HEK293 (cell line): ENCODE data around the gene RETNLB.

Experiments used
- ZNF596 ChIP-seq: fragments of 450-650 bp; IDR thresholded peaks from 2 replicates; pipeline ENCODE4 v1.5.0; 2018; ENCODE audit warnings: missing biosample characterization, mild to moderate bottlenecking, missing genetic modification characterization, moderate library complexity
- ZNF660 ChIP-seq: fragments of 450-650 bp; IDR thresholded peaks from 2 replicates; pipeline ENCODE4 v1.5.1; 2018; ENCODE audit warnings: missing biosample characterization, mild to moderate bottlenecking, missing genetic modification characterization
- TF ChIP-seq, protein P1 (sequence below): fragments of 450-650 bp; formaldehyde crosslinking; IDR thresholded peaks from 2 replicates; pipeline ENCODE4 v1.5.1; 2016; ENCODE audit warnings: missing biosample characterization, missing genetic modification characterization

DNA sequence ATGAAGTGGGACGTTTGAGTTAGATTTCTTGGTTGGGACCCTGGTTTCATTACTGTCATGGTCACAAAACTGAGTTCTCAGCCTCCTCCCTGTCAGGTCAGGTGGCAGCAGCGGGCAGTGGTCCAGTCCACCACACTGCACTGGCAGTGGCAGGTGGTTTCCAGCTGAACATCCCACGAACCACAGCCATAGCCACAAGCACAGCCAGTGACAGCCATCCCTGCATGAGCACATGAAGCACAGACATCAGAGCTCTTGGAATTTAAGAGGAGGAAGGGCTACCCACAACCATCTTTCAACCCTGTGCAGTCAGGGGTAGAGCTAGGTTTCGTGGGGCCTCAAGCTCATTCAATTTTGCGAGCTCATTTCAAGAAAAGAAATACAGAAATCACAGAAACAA, 1.5 kb downstream of the RETNLB start:
- no peak for TF ChIP-seq ZNF596 (tag by site-specific recombination)
- no peak for TF ChIP-seq ZNF660
- TF ChIP-seq, protein P1, sequence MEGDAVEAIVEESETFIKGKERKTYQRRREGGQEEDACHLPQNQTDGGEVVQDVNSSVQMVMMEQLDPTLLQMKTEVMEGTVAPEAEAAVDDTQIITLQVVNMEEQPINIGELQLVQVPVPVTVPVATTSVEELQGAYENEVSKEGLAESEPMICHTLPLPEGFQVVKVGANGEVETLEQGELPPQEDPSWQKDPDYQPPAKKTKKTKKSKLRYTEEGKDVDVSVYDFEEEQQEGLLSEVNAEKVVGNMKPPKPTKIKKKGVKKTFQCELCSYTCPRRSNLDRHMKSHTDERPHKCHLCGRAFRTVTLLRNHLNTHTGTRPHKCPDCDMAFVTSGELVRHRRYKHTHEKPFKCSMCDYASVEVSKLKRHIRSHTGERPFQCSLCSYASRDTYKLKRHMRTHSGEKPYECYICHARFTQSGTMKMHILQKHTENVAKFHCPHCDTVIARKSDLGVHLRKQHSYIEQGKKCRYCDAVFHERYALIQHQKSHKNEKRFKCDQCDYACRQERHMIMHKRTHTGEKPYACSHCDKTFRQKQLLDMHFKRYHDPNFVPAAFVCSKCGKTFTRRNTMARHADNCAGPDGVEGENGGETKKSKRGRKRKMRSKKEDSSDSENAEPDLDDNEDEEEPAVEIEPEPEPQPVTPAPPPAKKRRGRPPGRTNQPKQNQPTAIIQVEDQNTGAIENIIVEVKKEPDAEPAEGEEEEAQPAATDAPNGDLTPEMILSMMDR: no peak
